ENCODE measurements around the gene GDPD3. TPM values are rescaled to one million over a fixed set of nuclear protein-coding genes. Genes with fewer than 3 reads are reported as not detected.

Gene GDPD3
- total RNA-seq, 1 experiment from 2014 or later = 8.4 TPM

DNA sequence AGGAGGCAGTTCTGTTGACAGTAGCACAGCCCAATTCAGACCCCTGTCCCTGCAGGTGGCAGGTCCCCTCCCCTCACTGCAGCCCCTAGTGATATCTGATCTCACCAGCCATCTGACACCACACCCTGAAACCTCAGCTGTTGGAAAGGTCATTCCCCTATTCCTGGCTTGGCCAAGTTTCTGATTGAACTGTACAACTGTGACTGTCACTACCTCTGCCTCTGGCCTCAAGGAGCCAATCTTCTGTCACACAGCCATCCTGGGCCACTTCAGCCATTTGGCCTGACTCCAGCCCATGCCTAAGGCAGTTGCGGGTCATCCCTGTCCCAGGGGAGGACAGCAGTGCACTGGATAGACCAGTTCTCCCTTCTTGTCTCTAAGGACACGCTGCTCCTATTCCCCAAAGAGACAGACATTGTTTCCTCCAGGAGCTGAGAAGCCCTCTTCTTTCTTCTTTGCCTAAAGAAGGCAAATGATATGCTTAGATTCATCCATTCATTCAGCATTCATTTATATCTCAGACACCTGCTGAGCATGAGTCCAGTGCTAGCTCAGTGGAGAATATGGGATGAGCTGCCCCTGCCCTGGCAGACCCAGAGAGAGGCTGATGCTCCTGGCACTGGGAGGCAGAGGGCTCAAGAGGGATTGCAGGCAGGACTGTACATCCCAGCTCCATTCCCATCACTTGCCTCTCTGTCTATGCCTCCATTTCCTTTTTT lies 52.3 kb downstream of the GDPD3 start:
- intact Hi-C loops (cut with micrococcal nuclease; ENCODE audit: unreplicated experiment) = loop anchor here (10.0 kb wide), 1 partner anchor 344 kb away; the partner anchor contains the start of gene ZNF771
- Mint-ChIP-seq H3K4me3 (ENCODE audit: unreplicated experiment) (no peak overlapping the region), H3K4me1 (ENCODE audit: low read depth, unreplicated experiment) (peaks cover 6% of the 10 kb centered on the region), H3K27ac (ENCODE audit: unreplicated experiment) (no peak overlapping the region), H3K9me3 (ENCODE audit: unreplicated experiment) (no peaks in the 10 kb centered on the region), H3K27me3 (ENCODE audit: insufficient read depth, unreplicated experiment) (no peaks in the 10 kb centered on the region), H3K36me3 (ENCODE audit: insufficient read depth, unreplicated experiment) (peaks cover 22% of the 10 kb centered on the region)
- Histone ChIP-seq H3K36me3 (ENCODE audit: control insufficient read depth, insufficient read depth, low read length) (no peaks in the 10 kb centered on the region), H3K27me3 (replicated peaks; ENCODE audit: control insufficient read depth, insufficient read depth, low read length) (no peaks in the 10 kb centered on the region), H3K4me1 (peaks cover 4% of the 10 kb centered on the region; the same call in 1 of the 2 replicates), H3K9me3 (no peaks in the 10 kb centered on the region), H3K4me3 (ENCODE audit: low read depth, low read length) (no peak overlapping the region)
- DNase-seq = no peak
- BruUV-seq (replicated peaks) = no TSS peak
- ChIA-PET CTCF (no interaction called here), POLR2A (no interaction called here)
- TF ChIP-seq CTCF (IDR thresholded peaks at IDR 0.05; ENCODE audit: insufficient read depth in 1 of 2, low read depth in 1 of 2, low read length in 1 of 2, severe bottlenecking in 1 of 2, unreplicated experiment in 1 of 2) = no peak

DNA sequence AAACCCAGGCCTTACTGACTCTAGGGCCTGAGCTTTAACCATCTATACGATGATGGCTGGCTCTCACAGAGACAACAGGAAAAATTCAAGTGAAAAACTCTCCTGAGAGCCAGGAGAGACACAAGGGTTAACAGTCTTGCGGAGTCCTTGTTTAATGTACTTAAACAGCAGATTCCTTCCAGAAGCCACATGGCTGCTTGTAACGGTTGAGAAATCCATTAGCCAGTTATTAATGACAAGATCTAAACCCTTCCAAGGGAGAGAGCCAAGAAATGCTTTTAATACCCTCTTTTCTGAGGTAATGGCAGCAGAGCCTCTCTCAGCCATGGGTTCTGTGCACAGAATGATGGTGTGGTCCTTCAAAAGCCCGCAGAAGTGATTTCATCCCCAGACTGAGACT lies 53.0 kb downstream of the GDPD3 start:
- no peaks in the 10 kb centered on the region for H3K9me3 ChIP-seq
- CTCF ChIA-PET = no interaction called here

More for the DNA sequence above, 53.0 kb downstream of the GDPD3 start:
- POLR2A ChIA-PET = no interaction called here
- peaks cover 6% of the 10 kb centered on the region for H3K4me1 Mint-ChIP-seq (ENCODE audit: low read depth, unreplicated experiment)
- DNase-seq = no peak
- no TSS peak for BruUV-seq (replicated peaks)
- H3K9me3 Mint-ChIP-seq (ENCODE audit: unreplicated experiment) = no peaks in the 10 kb centered on the region
- no peak overlapping the region for H3K27ac Mint-ChIP-seq (ENCODE audit: unreplicated experiment)
- Histone ChIP-seq H3K4me3 (ENCODE audit: low read depth, low read length) (no peak overlapping the region), H3K27me3 (replicated peaks; ENCODE audit: control insufficient read depth, insufficient read depth, low read length) (no peaks in the 10 kb centered on the region), H3K36me3 (ENCODE audit: control insufficient read depth, insufficient read depth, low read length) (no peaks in the 10 kb centered on the region), H3K4me1 (peaks cover 4% of the 10 kb centered on the region; the same call in 1 of the 2 replicates)
- H3K27me3 Mint-ChIP-seq (ENCODE audit: insufficient read depth, unreplicated experiment) = no peaks in the 10 kb centered on the region
- intact Hi-C loops (cut with micrococcal nuclease; ENCODE audit: unreplicated experiment) = loop anchor here (10.0 kb wide), 1 partner anchor 344 kb away; the partner anchor contains the start of gene ZNF771
- peaks cover 16% of the 10 kb centered on the region for H3K36me3 Mint-ChIP-seq (ENCODE audit: insufficient read depth, unreplicated experiment)
- no peak for TF ChIP-seq CTCF (IDR thresholded peaks at IDR 0.05; ENCODE audit: insufficient read depth in 1 of 2, low read depth in 1 of 2, low read length in 1 of 2, severe bottlenecking in 1 of 2, unreplicated experiment in 1 of 2)
- no peak overlapping the region for H3K4me3 Mint-ChIP-seq (ENCODE audit: unreplicated experiment)
